MCF 10A (cell line): ENCODE measurements around the gene RASAL1. TPM values are rescaled to one million over a fixed set of nuclear protein-coding genes. Genes with fewer than 3 reads are reported as not detected.

ENCODE experiments used
- BruUV-seq: library from RNA; stranded (reverse); fragments of 400-500 nt; replicated peaks from 2 replicates; lab custom pipeline; 2021; lab: Mats Ljungman, UMichigan
- CTCF ChIA-PET: fragments of 300-600 bp; sonication (Branson Sonifier 250); formaldehyde crosslinking; extraction: SDS; loops from one replicate; lab custom pipeline; 2021; ENCODE audit warnings: antibody characterized with exemption, inconsistent platforms; lab: Yijun Ruan, JAX
- POLR2A ChIA-PET: fragments of 300-600, 350-650 bp; sonication (Branson Sonifier 250); formaldehyde crosslinking; extraction: SDS; loops from one replicate; lab custom pipeline; 2020; ENCODE audit warnings: antibody characterized with exemption, inconsistent platforms; lab: Yijun Ruan, JAX
- DNase-seq: peaks from one replicate; pipeline ENCODE4 v3.0.0-alpha.2; 2018; ENCODE audit not compliant: unreplicated experiment
- H3K27ac Mint-ChIP-seq: one replicate; pipeline ENCODE4 v1.8.0; 2022; ENCODE audit warnings: mild to moderate bottlenecking, low read depth, mixed read lengths; ENCODE audit not compliant: unreplicated experiment
- H3K27me3 Mint-ChIP-seq: one replicate; pipeline ENCODE4 v1.8.0; 2022; ENCODE audit warnings: mixed read lengths; ENCODE audit not compliant: insufficient read depth, unreplicated experiment
- H3K36me3 Mint-ChIP-seq: one replicate; pipeline ENCODE4 v1.8.0; 2022; ENCODE audit warnings: mild to moderate bottlenecking, moderate library complexity, mixed read lengths; ENCODE audit not compliant: insufficient read depth, unreplicated experiment
- H3K4me1 Mint-ChIP-seq: one replicate; pipeline ENCODE4 v1.8.0; 2022; ENCODE audit warnings: mixed read lengths; ENCODE audit not compliant: insufficient read depth, unreplicated experiment
- H3K4me3 Mint-ChIP-seq: one replicate; pipeline ENCODE4 v1.8.0; 2022; ENCODE audit warnings: mild to moderate bottlenecking, moderate library complexity, mixed read lengths; ENCODE audit not compliant: unreplicated experiment
- H3K9me3 Mint-ChIP-seq: one replicate; pipeline ENCODE4 v1.8.0; 2022; ENCODE audit warnings: mixed read lengths; ENCODE audit not compliant: unreplicated experiment
- CTCF ChIP-seq: fragments of 200-600 bp; IDR thresholded peaks from one replicate; pipeline ENCODE4 v1.8.0; 2022; ENCODE audit warnings: antibody characterized with exemption, mild to moderate bottlenecking; ENCODE audit not compliant: unreplicated experiment
- intact Hi-C: fragments of 100-400 bp; cut with micrococcal nuclease; formaldehyde crosslinking; loops from 2 replicates; pipeline ENCODE4 v1.14.1; 2022
- total RNA-seq: library from RNA; stranded (reverse); gene quantifications from 2 replicates; pipeline ENCODE4 v1.2.3, GENCODE V29; 2022

The RASAL1 gene
- total RNA-seq, 1 experiment from 2014 or later, result not detected

GRCh38 chr12:113167868-113168267 lies 32.3 kb upstream of the RASAL1 start:
- ChIA-PET CTCF (interaction anchor here (0.8 to 1.5 kb wide), 3 partner anchors 14 to 175 kb away, joined by 3 to 8 read pairs (median 5); no protein-coding TSS in a partner anchor), POLR2A (interaction anchor here (1.2 kb wide), 1 partner anchor 8 kb away, joined by 3 read pairs; no protein-coding TSS in a partner anchor)
- intact Hi-C loops, result no loop called here
- Mint-ChIP-seq H3K27me3 (no peaks in the 10 kb centered on the region), H3K4me3 (no peak overlapping the region), H3K36me3 (peaks cover 81% of the 10 kb centered on the region), H3K9me3 (no peaks in the 10 kb centered on the region), H3K4me1 (no peaks in the 10 kb centered on the region), H3K27ac (no peak overlapping the region)
- no peak for DNase-seq
- TF ChIP-seq CTCF, result no peak
- no TSS peak for BruUV-seq

GRCh38 chr12:113165521-113166450 lies 30.2 kb upstream of the RASAL1 start:
- BruUV-seq, result no TSS peak
- Mint-ChIP-seq H3K27ac (no peak overlapping the region), H3K4me1 (peaks cover under 1% of the 10 kb centered on the region), H3K36me3 (peaks cover 74% of the 10 kb centered on the region), H3K4me3 (no peak overlapping the region), H3K27me3 (no peaks in the 10 kb centered on the region), H3K9me3 (no peaks in the 10 kb centered on the region)
- TF ChIP-seq CTCF, result no peak
- intact Hi-C loops, result no loop called here
- ChIA-PET CTCF (interaction anchor here (0.6 to 2.5 kb wide), 8 partner anchors 9 to 892 kb away, joined by 3 to 17 read pairs (median 4); partner anchors contain the start of gene RASAL1), POLR2A (no interaction called here)
- DNase-seq, result no peak

GRCh38 chr12:113164014-113164413 lies 28.5 kb upstream of the RASAL1 start:
- intact Hi-C loops, result no loop called here
- no peaks in the 10 kb centered on the region for H3K27me3 Mint-ChIP-seq
- BruUV-seq, result no TSS peak
- H3K9me3 Mint-ChIP-seq, result no peaks in the 10 kb centered on the region
- DNase-seq, result no peak
- H3K4me1 Mint-ChIP-seq, result peaks cover 11% of the 10 kb centered on the region
- no peak for TF ChIP-seq CTCF
- H3K4me3 Mint-ChIP-seq, result no peak overlapping the region
- CTCF ChIA-PET, result interaction anchor here (1.6 to 2.5 kb wide), 3 partner anchors 10 to 171 kb away, joined by 4 to 17 read pairs (median 9); no protein-coding TSS in a partner anchor
- H3K36me3 Mint-ChIP-seq, result peaks cover 78% of the 10 kb centered on the region
- H3K27ac Mint-ChIP-seq, result no peak overlapping the region
- POLR2A ChIA-PET, result no interaction called here

GRCh38 chr12:113163030-113163360 lies 27.4 kb upstream of the RASAL1 start:
- CTCF ChIA-PET, result interaction anchor here (0.6 to 0.8 kb wide), 2 partner anchors 11 to 1313 kb away, joined by 3 to 9 read pairs; no protein-coding TSS in a partner anchor
- no peak for TF ChIP-seq CTCF
- H3K27ac Mint-ChIP-seq, result no peak overlapping the region
- intact Hi-C loops, result no loop called here
- no TSS peak for BruUV-seq
- no peaks in the 10 kb centered on the region for H3K27me3 Mint-ChIP-seq
- no peak for DNase-seq
- peaks cover 11% of the 10 kb centered on the region for H3K4me1 Mint-ChIP-seq
- peaks cover 67% of the 10 kb centered on the region for H3K36me3 Mint-ChIP-seq
- POLR2A ChIA-PET, result interaction anchor here (0.9 kb wide), 1 partner anchor 22 kb away, joined by 3 read pairs; no protein-coding TSS in a partner anchor
- no peaks in the 10 kb centered on the region for H3K9me3 Mint-ChIP-seq
- H3K4me3 Mint-ChIP-seq, result no peak overlapping the region
